Stomach (tissue), 4 donors: ENCODE results near the gene FBH1.

Experiments
- EP300 ChIP-seq: sonication (generic); formaldehyde crosslinking; IDR thresholded peaks from one replicate; pipeline ENCODE4 v1.6.1; 2017; ENCODE audit warnings: antibody characterized with exemption
- POLR2A ChIP-seq, 4 donors: fragments of 450-650 bp; IDR thresholded peaks; one replicate each; pipeline ENCODE4 v1.6.1; 2016; ENCODE audit warnings: antibody characterized with exemption in 4 of 4, control low read depth in 2 of 4, mild to moderate bottlenecking in 1 of 4, moderate library complexity in 1 of 4
- TF ChIP-seq, protein P1 (sequence below), 7 experiments: fragments of 450-650 bp in 4 of 7; fragments of 200-600 bp in 3 of 7; sonication (generic) in 3 of 7; IDR thresholded peaks; one replicate each; pipeline ENCODE4 v1.5.1; 2016 to 2019; ENCODE audit warnings: antibody characterized with exemption in 7 of 7, control low read depth in 2 of 7, mild to moderate bottlenecking in 1 of 7

DNA sequence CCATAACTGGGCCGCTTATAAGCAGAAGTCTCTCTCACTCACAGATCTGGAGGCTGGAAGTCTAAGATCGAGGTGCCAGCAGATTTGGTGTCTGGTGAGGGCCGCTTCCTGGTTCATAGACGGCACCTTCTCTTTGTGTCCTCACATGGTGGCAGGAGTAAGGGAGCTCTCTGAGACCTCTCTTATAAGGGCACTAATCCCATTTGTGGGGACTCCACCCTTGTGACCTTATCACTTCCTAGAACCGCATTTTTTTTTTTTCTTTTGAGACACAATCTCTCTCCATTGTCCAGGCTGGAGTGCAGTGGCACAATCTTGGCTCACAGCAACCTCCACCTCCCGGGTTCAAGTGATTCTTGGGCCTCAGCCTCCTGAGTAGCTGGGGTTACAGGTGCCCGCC, 8.1 kb downstream of the FBH1 start:
- no peak for TF ChIP-seq EP300
- TF ChIP-seq, protein P1, sequence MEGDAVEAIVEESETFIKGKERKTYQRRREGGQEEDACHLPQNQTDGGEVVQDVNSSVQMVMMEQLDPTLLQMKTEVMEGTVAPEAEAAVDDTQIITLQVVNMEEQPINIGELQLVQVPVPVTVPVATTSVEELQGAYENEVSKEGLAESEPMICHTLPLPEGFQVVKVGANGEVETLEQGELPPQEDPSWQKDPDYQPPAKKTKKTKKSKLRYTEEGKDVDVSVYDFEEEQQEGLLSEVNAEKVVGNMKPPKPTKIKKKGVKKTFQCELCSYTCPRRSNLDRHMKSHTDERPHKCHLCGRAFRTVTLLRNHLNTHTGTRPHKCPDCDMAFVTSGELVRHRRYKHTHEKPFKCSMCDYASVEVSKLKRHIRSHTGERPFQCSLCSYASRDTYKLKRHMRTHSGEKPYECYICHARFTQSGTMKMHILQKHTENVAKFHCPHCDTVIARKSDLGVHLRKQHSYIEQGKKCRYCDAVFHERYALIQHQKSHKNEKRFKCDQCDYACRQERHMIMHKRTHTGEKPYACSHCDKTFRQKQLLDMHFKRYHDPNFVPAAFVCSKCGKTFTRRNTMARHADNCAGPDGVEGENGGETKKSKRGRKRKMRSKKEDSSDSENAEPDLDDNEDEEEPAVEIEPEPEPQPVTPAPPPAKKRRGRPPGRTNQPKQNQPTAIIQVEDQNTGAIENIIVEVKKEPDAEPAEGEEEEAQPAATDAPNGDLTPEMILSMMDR (IDR thresholded peaks at IDR 0.05): no peak
- TF ChIP-seq POLR2A (IDR thresholded peaks at IDR 0.05): no peak
